NCI-H2171 treated with DMSO at 0.1 percent for 48 hours (cell line): ENCODE measurements around the gene AADAT.
A peak's percentile ranks its signal among the peaks of the same experiment; 100 is the strongest.
"Not testable (repeated sequence)": the region's sequence is repeated elsewhere in the genome, so short reads cannot be mapped to it uniquely, and the experiment has no call there.

Experiments
- DNase-seq: peaks from one replicate; lab custom pipeline; 2025; lab: John Stamatoyannopoulos, UW

Gene AADAT

GRCh38 chr4:170090352-170091052, 746 bp upstream of the AADAT start:
- no peak for DNase-seq

GRCh38 chr4:170089274-170089667, 485 bp downstream of the AADAT start:
- peak; percentile 37 for DNase-seq

- no peak for DNase-seq
Observed at GRCh38 chr4:170088716-170089115, 1.0 kb downstream of the AADAT start.

- DNase-seq = no peak
Observed at GRCh38 chr4:170087163-170087700, 2.5 kb downstream of the AADAT start.

GRCh38 chr4:170083541-170083940, 6.2 kb downstream of the AADAT start:
- no peak for DNase-seq

GRCh38 chr4:170080496-170080895, 9.3 kb downstream of the AADAT start:
- DNase-seq = no peak

GRCh38 chr4:170079981-170080380, 9.8 kb downstream of the AADAT start:
- no peak for DNase-seq

- DNase-seq = no peak
Observed at GRCh38 chr4:170071196-170071595, 18.6 kb downstream of the AADAT start.

- no peak for DNase-seq
Observed at GRCh38 chr4:170068438-170069128, 21.2 kb downstream of the AADAT start.

GRCh38 chr4:170059421-170059820, 30.3 kb downstream of the AADAT start:
- DNase-seq = no peak

GRCh38 chr4:170058826-170059225, 30.9 kb downstream of the AADAT start:
- DNase-seq = no peak

- no peak for DNase-seq
Observed at GRCh38 chr4:170057866-170058265, 31.9 kb downstream of the AADAT start.

- DNase-seq = no peak
Observed at GRCh38 chr4:170052919-170053318, 36.8 kb downstream of the AADAT start.

- DNase-seq = no peak
Observed at GRCh38 chr4:170051402-170051801, 38.4 kb downstream of the AADAT start.

- no peak for DNase-seq
Observed at GRCh38 chr4:170049766-170050165, 40.0 kb downstream of the AADAT start.

GRCh38 chr4:170047771-170048354, 41.9 kb downstream of the AADAT start:
- peak; percentile 17 for DNase-seq

GRCh38 chr4:170046156-170046555, 43.6 kb downstream of the AADAT start:
- DNase-seq = not testable (repeated sequence)

- DNase-seq = no peak
Observed at GRCh38 chr4:170040031-170040680, 49.6 kb downstream of the AADAT start.

GRCh38 chr4:170038769-170039168, 51.0 kb downstream of the AADAT start:
- no peak for DNase-seq

GRCh38 chr4:170038232-170038631, 51.5 kb downstream of the AADAT start:
- DNase-seq = no peak

- no peak for DNase-seq
Observed at GRCh38 chr4:170037481-170037880, 52.3 kb downstream of the AADAT start.

GRCh38 chr4:170035845-170036244, 53.9 kb downstream of the AADAT start:
- no peak for DNase-seq

- DNase-seq = no peak
Observed at GRCh38 chr4:170035231-170035630, 54.5 kb downstream of the AADAT start.
